Iris pigment epithelial cell (primary cell): Measurements from ENCODE around the gene SCAPER.
"Not testable (repeated sequence)": the region's sequence is repeated elsewhere in the genome, so short reads cannot be mapped to it uniquely, and the experiment has no call there.

Experiments
- DNase-seq: peaks from one replicate; pipeline ENCODE4 v3.0.0-alpha.2; 2011; ENCODE audit warnings: low read depth

Gene SCAPER

GRCh38 chr15:76863123-76863522 is 42.0 kb downstream of the SCAPER start:
- no peak for DNase-seq

- no peak for DNase-seq
Measured at GRCh38 chr15:76861815-76862397, 43.2 kb downstream of the SCAPER start.

GRCh38 chr15:76860201-76860600 is 44.9 kb downstream of the SCAPER start:
- no peak for DNase-seq

- not testable (repeated sequence) for DNase-seq
Measured at GRCh38 chr15:76850367-76850766, 54.8 kb downstream of the SCAPER start.

- no peak for DNase-seq
Measured at GRCh38 chr15:76846782-76847181, 58.4 kb downstream of the SCAPER start.

- peak; percentile 31 for DNase-seq
Measured at GRCh38 chr15:76844096-76844495, 61.0 kb downstream of the SCAPER start.

GRCh38 chr15:76843269-76843668 is 61.9 kb downstream of the SCAPER start:
- no peak for DNase-seq

GRCh38 chr15:76840830-76841460 is 64.2 kb downstream of the SCAPER start:
- peak; percentile 45 for DNase-seq

GRCh38 chr15:76839173-76839572 is 66.0 kb downstream of the SCAPER start:
- peak; percentile 1 for DNase-seq

- peak; percentile 0 for DNase-seq
Measured at GRCh38 chr15:76837474-76837873, 67.7 kb downstream of the SCAPER start.

- DNase-seq, result no peak
Measured at GRCh38 chr15:76829939-76830338, 75.2 kb downstream of the SCAPER start.

- peak; percentile 3 for DNase-seq
Measured at GRCh38 chr15:76823890-76824289, 81.2 kb downstream of the SCAPER start.

- DNase-seq, result no peak
Measured at GRCh38 chr15:76823303-76823702, 81.8 kb downstream of the SCAPER start.

GRCh38 chr15:76818926-76819325 is 86.2 kb downstream of the SCAPER start:
- DNase-seq, result not testable (repeated sequence)

GRCh38 chr15:76815421-76815820 is 89.7 kb downstream of the SCAPER start:
- DNase-seq, result no peak

GRCh38 chr15:76812381-76812780 is 92.8 kb downstream of the SCAPER start:
- DNase-seq, result no peak

- DNase-seq, result no peak
Measured at GRCh38 chr15:76809412-76810103, 95.6 kb downstream of the SCAPER start.

- no peak for DNase-seq
Measured at GRCh38 chr15:76803049-76803571, 102.0 kb downstream of the SCAPER start.

- DNase-seq, result no peak
Measured at GRCh38 chr15:76802411-76802810, 102.7 kb downstream of the SCAPER start.

- DNase-seq, result peak; percentile 87
Measured at GRCh38 chr15:76799760-76800159, 105.4 kb downstream of the SCAPER start.

- DNase-seq, result no peak
Measured at GRCh38 chr15:76795217-76795616, 109.9 kb downstream of the SCAPER start.

GRCh38 chr15:76793162-76793561 is 112.0 kb downstream of the SCAPER start:
- no peak for DNase-seq

- DNase-seq, result no peak
Measured at GRCh38 chr15:76791511-76791910, 113.6 kb downstream of the SCAPER start.
